HepG2 (cell line): ENCODE measurements around the gene TBC1D14. TPM values are rescaled to one million over a fixed set of nuclear protein-coding genes. Genes with fewer than 3 reads are reported as not detected.
A peak's percentile ranks its signal among the peaks of the same experiment; 100 is the strongest.

Source experiments
- DMTF1 ChIP-seq: sonication (generic); formaldehyde crosslinking; IDR thresholded peaks from 2 replicates; pipeline ENCODE4 v1.4.0; 2020; ENCODE audit warnings: mild to moderate bottlenecking, missing genetic modification reagents
- GFI1 ChIP-seq: sonication (generic); formaldehyde crosslinking; IDR thresholded peaks from 2 replicates; pipeline ENCODE4 v1.5.0; 2020; ENCODE audit warnings: missing genetic modification reagents, mild to moderate bottlenecking, borderline replicate concordance
- HNRNPUL1 ChIP-seq: fragments of 200-400 bp; formaldehyde crosslinking; IDR thresholded peaks from 2 replicates; pipeline ENCODE4 v1.6.1; 2017; ENCODE audit warnings: low read depth, mild to moderate bottlenecking, low read length, moderate library complexity
- HOXA3 ChIP-seq: sonication (generic); formaldehyde crosslinking; IDR thresholded peaks from 2 replicates; pipeline ENCODE4 v1.5.0; 2020; ENCODE audit warnings: missing genetic modification reagents
- MTA3 ChIP-seq: sonication (generic); formaldehyde crosslinking; IDR thresholded peaks from 2 replicates; pipeline ENCODE4 v1.4.0; 2020; ENCODE audit warnings: missing genetic modification reagents
- SNAPC4 ChIP-seq: sonication (generic); formaldehyde crosslinking; IDR thresholded peaks from 2 replicates; pipeline ENCODE4 v1.4.0; 2020; ENCODE audit warnings: mild to moderate bottlenecking, missing genetic modification reagents
- STAT5B ChIP-seq: sonication (generic); formaldehyde crosslinking; IDR thresholded peaks from 2 replicates; pipeline ENCODE4 v1.4.0; 2020; ENCODE audit warnings: missing genetic modification reagents
- THAP9 ChIP-seq: sonication (generic); formaldehyde crosslinking; IDR thresholded peaks from 2 replicates; pipeline ENCODE4; 2020; ENCODE audit warnings: missing genetic modification reagents, mild to moderate bottlenecking, borderline replicate concordance
- ZBTB25 ChIP-seq: IDR thresholded peaks from 2 replicates; pipeline ENCODE4 v1.6.1; 2018; ENCODE audit warnings: missing genetic modification reagents
- ZBTB8A ChIP-seq: sonication (generic); formaldehyde crosslinking; IDR thresholded peaks from 2 replicates; pipeline ENCODE4 v1.4.0; 2020; ENCODE audit warnings: mild to moderate bottlenecking, low read depth, missing genetic modification reagents, borderline replicate concordance
- ZFP62 ChIP-seq: sonication (generic); formaldehyde crosslinking; IDR thresholded peaks from 2 replicates; pipeline ENCODE4 v1.4.0; 2020; ENCODE audit warnings: missing genetic modification reagents
- ZNF180 ChIP-seq: sonication (generic); formaldehyde crosslinking; IDR thresholded peaks from 2 replicates; pipeline ENCODE4 v1.4.0; 2020; ENCODE audit warnings: low read depth, missing genetic modification reagents, borderline replicate concordance
- ZNF20 ChIP-seq: sonication (generic); formaldehyde crosslinking; IDR thresholded peaks from 2 replicates; pipeline ENCODE4 v1.4.0; 2020; ENCODE audit warnings: mild to moderate bottlenecking, moderate library complexity, missing genetic modification reagents
- ZNF333 ChIP-seq: sonication (generic); formaldehyde crosslinking; IDR thresholded peaks from 2 replicates; pipeline ENCODE4 v1.4.0; 2020; ENCODE audit warnings: mild to moderate bottlenecking, missing genetic modification reagents, borderline replicate concordance
- ZNF446 ChIP-seq: sonication (generic); formaldehyde crosslinking; IDR thresholded peaks from 2 replicates; pipeline ENCODE4 v1.5.0; 2020; ENCODE audit warnings: mild to moderate bottlenecking, missing genetic modification reagents
- ZNF704 ChIP-seq: sonication (generic); formaldehyde crosslinking; IDR thresholded peaks from 2 replicates; pipeline ENCODE4 v1.8.1; 2023; ENCODE audit warnings: mild to moderate bottlenecking, inconsistent platforms, moderate library complexity, missing genetic modification reagents, borderline replicate concordance
- polyA plus RNA-seq, 8 experiments: library from polyadenylated mRNA; depleted of rRNA in 3 of 8; stranded (reverse) in 7 of 8; unstranded in 1 of 8; fragments of >200 nt; fragmentation: Illumina TruSeq in 4 of 8; extraction: Trizol in 4 of 8; gene quantifications; 2 replicates each; pipeline versions ENCODE4 v1.2.1 to v1.2.3, GENCODE V29; 2011 to 2016; ENCODE audit warnings: low read depth in 4 of 8, missing spikeins in 1 of 8, mixed read lengths in 1 of 8; ENCODE audit not compliant: insufficient read depth in 1 of 8
- total RNA-seq, 5 experiments: library from RNA; depleted of rRNA; stranded (reverse); fragments of >200 nt; fragmentation: Illumina TruSeq; extraction: Trizol; gene quantifications; 2 replicates each; pipeline ENCODE4 v1.2.3, GENCODE V29; 2016; ENCODE audit warnings: low read depth in 1 of 5

TBC1D14 gene
- total and polyA plus RNA-seq, 2 of the 13 experiments (the other 11 are each of a cell fraction or from before 2014, with no cell fraction given) = 29.5 to 46.5 TPM

GRCh38 chr4:6892190-6892908 lies 17.3 kb upstream of the TBC1D14 start (continued):
- TF ChIP-seq DMTF1 (CRISPR knock-in tag) = no peak
- TF ChIP-seq ZNF20 (CRISPR knock-in tag) = no peak
- TF ChIP-seq ZNF704 (CRISPR knock-in tag) = no peak
- TF ChIP-seq ZBTB8A (CRISPR knock-in tag) = no peak
- no peak for TF ChIP-seq ZNF333
- peak; percentile 51; the same call in 1 of the 2 replicates for TF ChIP-seq THAP9 (CRISPR knock-in tag)
- no peak for TF ChIP-seq ZFP62 (CRISPR knock-in tag)
- no peak for TF ChIP-seq GFI1 (CRISPR knock-in tag)
- TF ChIP-seq ZNF446 (CRISPR knock-in tag) = no peak
- no peak for TF ChIP-seq STAT5B (CRISPR knock-in tag)
- peak; percentile 79 for TF ChIP-seq ZBTB25 (CRISPR knock-in tag)
- peak; percentile 76 for TF ChIP-seq HOXA3 (CRISPR knock-in tag)
- no peak for TF ChIP-seq MTA3
- TF ChIP-seq ZNF180 (CRISPR knock-in tag) = no peak
- TF ChIP-seq HNRNPUL1 = no peak
- TF ChIP-seq SNAPC4 = no peak
